Activated naive CD4-positive, alpha-beta T cell treated with anti-CD3 and anti-CD28 coated beads, Interleukin-2, amount 50 U/mL, for 72 hours (primary cell): ENCODE data around the gene TEX51. TPM values are rescaled to one million over a fixed set of nuclear protein-coding genes. Genes with fewer than 3 reads are reported as not detected.

ENCODE experiments used
- ATAC-seq, 2 donors: fragments of 150-1000 bp; cut with Tn5 transposase; 2 replicates each; pipeline ENCODE4 v1.10.0; 2021; ENCODE audit warnings: mild to moderate bottlenecking in 2 of 2, moderate library complexity in 2 of 2
- DNase-seq, 2 donors: peaks; one replicate each; pipeline ENCODE4 v3.0.0; 2021 to 2022; ENCODE audit warnings: low spot score in 2 of 2
- H3K27ac Mint-ChIP-seq, 2 donors: one replicate each; pipeline ENCODE4 v1.8.0; 2022; ENCODE audit warnings: mild to moderate bottlenecking in 2 of 2, mixed read lengths in 2 of 2
- H3K36me3 Mint-ChIP-seq, 2 donors: one replicate each; pipeline ENCODE4 v1.8.0; 2022; ENCODE audit warnings: mixed read lengths in 2 of 2
- H3K9me3 Mint-ChIP-seq, 2 donors: one replicate each; pipeline ENCODE4 v1.8.0; 2022; ENCODE audit warnings: mixed read lengths in 2 of 2
- total RNA-seq, 2 donors: library from RNA; stranded (reverse); gene quantifications; one replicate each; pipeline ENCODE4 v1.2.3, GENCODE V29; 2022

TEX51 gene
- not detected for total RNA-seq

GRCh38 chr2:126898636-126899035, at the start of gene TEX51:
Gene TEX51 (plus strand): TSS chr2:126898890. CDS start chr2:126898919, 29 bp downstream.
- Mint-ChIP-seq H3K27ac (no peak within 1 kb of the TSS), H3K36me3 (no peaks in the 10 kb centered on the region), H3K9me3 (peaks cover 0 to 5% of the 10 kb centered on the region in 2 donors)
- DNase-seq (peak in 1 of 2 donors; percentile 14), ATAC-seq (no peak)

GRCh38 chr2:126849054-126849453, 49.6 kb upstream of the TEX51 start:
- Mint-ChIP-seq H3K27ac (no peak overlapping the region), H3K9me3 (peaks cover 0 to 4% of the 10 kb centered on the region in 2 donors), H3K36me3 (no peaks in the 10 kb centered on the region)
- no peak for ATAC-seq
- no peak for DNase-seq

- peaks cover 0 to 4% of the 10 kb centered on the region in 2 donors for H3K9me3 Mint-ChIP-seq
- ATAC-seq = no peak
- H3K36me3 Mint-ChIP-seq = no peaks in the 10 kb centered on the region
- H3K27ac Mint-ChIP-seq = no peak overlapping the region
- DNase-seq = no peak
Observed at GRCh38 chr2:126849486-126849885, 49.2 kb upstream of the TEX51 start.

GRCh38 chr2:126849991-126850535, 48.6 kb upstream of the TEX51 start:
- H3K27ac Mint-ChIP-seq = no peak overlapping the region
- DNase-seq = no peak
- H3K36me3 Mint-ChIP-seq = no peaks in the 10 kb centered on the region
- H3K9me3 Mint-ChIP-seq = peaks cover 0 to 4% of the 10 kb centered on the region in 2 donors
- no peak for ATAC-seq

DNA sequence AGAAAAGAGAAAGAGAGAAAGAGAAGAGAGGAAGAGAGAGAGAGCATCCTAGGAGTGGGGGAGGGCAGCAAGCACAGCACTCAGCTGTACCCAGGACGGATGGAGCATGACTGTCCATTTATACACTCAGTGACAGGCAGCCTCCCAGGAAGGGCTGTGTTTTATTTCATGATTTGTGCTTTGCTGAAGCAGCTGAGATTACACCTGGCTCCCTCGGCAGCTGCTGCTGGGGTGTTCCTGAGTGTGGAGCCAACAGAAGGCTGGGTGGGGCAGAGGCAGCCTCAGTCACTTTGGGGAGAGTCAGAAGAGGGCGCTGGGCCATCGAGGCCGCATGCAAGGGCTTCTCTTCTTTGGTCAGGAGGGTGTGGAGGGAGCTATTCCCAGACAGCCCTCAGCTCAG, 47.8 kb upstream of the TEX51 start:
- H3K36me3 Mint-ChIP-seq = no peaks in the 10 kb centered on the region
- no peak overlapping the region for H3K27ac Mint-ChIP-seq
- H3K9me3 Mint-ChIP-seq = peaks cover 0 to 4% of the 10 kb centered on the region in 2 donors
- DNase-seq (no peak), ATAC-seq (no peak)

- Mint-ChIP-seq H3K36me3 (no peaks in the 10 kb centered on the region), H3K27ac (no peak overlapping the region), H3K9me3 (peaks cover 0 to 4% of the 10 kb centered on the region in 2 donors)
- ATAC-seq (no peak), DNase-seq (no peak)
Observed at GRCh38 chr2:126851756-126852155, 46.9 kb upstream of the TEX51 start.

GRCh38 chr2:126852361-126852760, 46.3 kb upstream of the TEX51 start:
- no peak for DNase-seq
- no peaks in the 10 kb centered on the region for H3K36me3 Mint-ChIP-seq
- ATAC-seq = no peak
- H3K27ac Mint-ChIP-seq = no peak overlapping the region
- peaks cover 0 to 4% of the 10 kb centered on the region in 2 donors for H3K9me3 Mint-ChIP-seq

DNA sequence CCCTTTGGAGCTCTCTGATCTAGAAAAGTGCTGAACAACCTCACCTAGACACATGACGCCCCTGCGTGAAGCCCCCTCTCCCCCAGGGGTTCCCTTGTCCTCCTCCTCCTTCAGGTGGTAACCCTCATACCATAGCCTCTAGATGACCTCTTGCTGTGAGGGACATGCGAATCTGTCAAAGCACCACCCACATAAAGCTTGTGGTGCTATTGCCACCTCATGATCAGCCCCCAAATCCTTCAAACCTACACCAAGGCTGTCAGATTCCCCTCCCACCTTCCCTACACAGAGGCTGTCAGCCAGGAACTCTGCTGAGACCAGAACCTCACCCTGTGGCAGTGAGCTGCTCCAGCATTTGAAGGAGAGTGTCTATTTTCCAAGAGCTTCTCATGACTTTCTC, 43.1 kb upstream of the TEX51 start:
- DNase-seq = no peak
- no peak for ATAC-seq
- Mint-ChIP-seq H3K36me3 (no peaks in the 10 kb centered on the region), H3K9me3 (peaks cover 0 to 4% of the 10 kb centered on the region in 2 donors), H3K27ac (no peak overlapping the region)

DNA sequence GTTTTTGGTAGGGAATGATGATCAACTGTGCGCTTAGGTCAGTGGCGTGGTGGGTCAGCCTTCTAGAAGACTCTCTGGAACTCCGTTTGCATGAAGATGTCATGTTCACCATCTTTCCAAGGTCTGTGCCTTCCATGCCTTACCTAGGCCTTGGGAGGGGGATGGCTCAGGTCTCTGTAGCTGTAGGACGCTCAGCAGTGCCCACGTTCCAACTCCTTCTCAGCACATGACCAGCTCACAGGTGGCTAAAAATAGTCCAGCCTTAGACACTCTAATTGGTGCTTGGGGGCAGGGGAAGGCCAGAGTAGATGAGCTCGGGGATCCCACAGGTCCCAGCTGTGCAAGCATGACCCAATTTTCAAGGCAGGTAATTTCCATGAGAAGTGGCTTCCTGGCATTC, 42.3 kb upstream of the TEX51 start:
- no peak for ATAC-seq
- no peak for DNase-seq
- Mint-ChIP-seq H3K9me3 (peaks cover 0 to 4% of the 10 kb centered on the region in 2 donors), H3K27ac (no peak overlapping the region), H3K36me3 (no peaks in the 10 kb centered on the region)

- no peak for ATAC-seq
- Mint-ChIP-seq H3K27ac (no peak overlapping the region), H3K36me3 (no peaks in the 10 kb centered on the region), H3K9me3 (no peaks in the 10 kb centered on the region)
- no peak for DNase-seq
Observed at GRCh38 chr2:126857502-126857901, 41.2 kb upstream of the TEX51 start.

DNA sequence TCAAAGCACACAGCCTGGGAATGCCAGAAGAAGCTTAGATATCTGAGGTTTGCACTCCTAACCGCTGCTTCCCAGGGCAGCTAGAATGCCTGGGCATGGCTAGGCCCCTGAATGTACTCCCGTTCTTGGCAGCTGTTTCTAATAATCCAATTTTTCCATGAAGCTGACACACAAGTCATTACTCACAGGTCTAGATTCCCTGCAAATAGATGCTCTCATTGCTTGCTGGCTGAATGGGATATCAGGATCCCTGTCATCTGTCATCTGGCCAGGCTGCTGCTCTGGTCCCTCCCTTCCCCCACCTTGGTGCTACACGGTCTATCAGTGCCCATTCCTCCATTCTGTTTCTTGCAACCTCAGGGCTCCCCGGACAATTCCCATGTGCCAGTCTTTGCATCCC, 40.7 kb upstream of the TEX51 start:
- no peak for DNase-seq
- no peak overlapping the region for H3K27ac Mint-ChIP-seq
- H3K36me3 Mint-ChIP-seq = no peaks in the 10 kb centered on the region

DNA sequence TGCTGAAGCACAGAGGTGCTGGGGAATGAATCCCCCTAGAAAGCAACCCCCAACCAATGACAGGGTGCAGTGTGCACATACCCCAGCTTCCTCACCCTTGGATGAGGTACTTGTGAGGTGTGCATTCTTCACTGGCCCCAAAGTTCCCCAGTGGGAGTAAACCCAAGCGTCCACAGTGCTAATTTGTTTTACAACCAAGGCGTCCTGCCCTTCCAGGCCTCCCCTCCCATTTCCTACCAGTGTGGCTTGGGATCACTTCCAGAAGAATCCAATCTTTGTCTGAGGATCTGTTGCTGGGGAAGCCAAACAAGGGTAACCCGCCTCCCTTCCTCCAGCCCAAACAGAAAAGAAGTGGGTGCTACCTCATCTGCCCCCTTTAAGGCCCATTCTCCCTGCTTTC, 40.3 kb upstream of the TEX51 start:
- DNase-seq (no peak), ATAC-seq (no peak)
- Mint-ChIP-seq H3K36me3 (no peaks in the 10 kb centered on the region), H3K27ac (no peak overlapping the region), H3K9me3 (no peaks in the 10 kb centered on the region)

More for the DNA sequence above, 40.7 kb upstream of the TEX51 start:
- no peak for ATAC-seq
- H3K9me3 Mint-ChIP-seq = no peaks in the 10 kb centered on the region

- DNase-seq (no peak), ATAC-seq (no peak)
- H3K27ac Mint-ChIP-seq = no peak overlapping the region
- H3K9me3 Mint-ChIP-seq = no peaks in the 10 kb centered on the region
- H3K36me3 Mint-ChIP-seq = no peaks in the 10 kb centered on the region
Observed at GRCh38 chr2:126858991-126859390, 39.7 kb upstream of the TEX51 start.

DNA sequence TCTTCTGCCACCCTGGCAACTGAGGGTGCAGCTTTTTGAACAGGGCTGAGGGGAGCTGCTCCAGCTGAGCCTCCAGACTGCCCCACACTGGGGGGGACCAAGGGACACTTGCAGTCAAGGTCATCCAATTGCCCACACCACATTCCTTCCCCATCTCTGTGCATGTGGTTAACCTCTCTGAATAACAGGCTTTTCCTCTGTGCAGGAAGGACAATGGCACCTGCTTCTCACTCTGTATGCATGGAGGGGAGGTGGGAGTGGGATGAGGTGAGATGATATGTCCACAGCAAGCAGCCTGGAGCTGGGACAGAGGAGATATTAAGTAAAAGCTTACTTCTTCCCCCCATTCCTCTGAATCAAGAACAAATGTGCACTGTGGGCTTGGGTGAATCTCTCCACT, 39.1 kb upstream of the TEX51 start:
- Mint-ChIP-seq H3K9me3 (no peaks in the 10 kb centered on the region), H3K27ac (no peak overlapping the region), H3K36me3 (no peaks in the 10 kb centered on the region)
- DNase-seq (no peak), ATAC-seq (no peak)

GRCh38 chr2:126860385-126860784, 38.3 kb upstream of the TEX51 start:
- Mint-ChIP-seq H3K9me3 (no peaks in the 10 kb centered on the region), H3K36me3 (no peaks in the 10 kb centered on the region), H3K27ac (no peak overlapping the region)
- ATAC-seq (no peak), DNase-seq (no peak)

DNA sequence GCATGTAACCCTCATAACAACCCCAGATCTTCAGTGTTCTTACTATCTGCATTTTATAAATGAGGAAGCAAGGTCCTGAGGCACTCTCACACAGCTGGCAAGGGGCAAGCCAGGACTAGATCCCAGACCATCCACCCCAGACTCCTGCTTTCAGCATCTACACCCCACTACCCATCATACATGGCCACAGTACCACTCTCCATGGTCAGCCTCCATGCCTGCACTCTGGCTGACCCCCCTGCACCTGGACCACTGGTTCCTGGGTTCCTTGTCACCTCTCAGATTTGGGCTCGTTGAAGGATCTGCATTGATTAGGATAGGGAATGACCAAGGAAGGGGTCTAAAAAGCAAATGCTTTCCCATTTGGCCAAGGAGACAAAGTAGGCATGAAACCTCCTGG, 36.0 kb upstream of the TEX51 start:
- no peaks in the 10 kb centered on the region for H3K9me3 Mint-ChIP-seq
- no peak for DNase-seq
- peaks cover 0 to 4% of the 10 kb centered on the region in 2 donors for H3K36me3 Mint-ChIP-seq
- no peak for ATAC-seq
- no peak overlapping the region for H3K27ac Mint-ChIP-seq

- H3K36me3 Mint-ChIP-seq = peaks cover 0 to 4% of the 10 kb centered on the region in 2 donors
- ATAC-seq (no peak), DNase-seq (no peak)
- no peak overlapping the region for H3K27ac Mint-ChIP-seq
- no peaks in the 10 kb centered on the region for H3K9me3 Mint-ChIP-seq
Observed at GRCh38 chr2:126863336-126864015, 35.2 kb upstream of the TEX51 start.

GRCh38 chr2:126864861-126865260, 33.8 kb upstream of the TEX51 start:
- DNase-seq (no peak), ATAC-seq (no peak)
- Mint-ChIP-seq H3K27ac (no peak overlapping the region), H3K9me3 (peaks cover 0 to 4% of the 10 kb centered on the region in 2 donors), H3K36me3 (peaks cover 0 to 4% of the 10 kb centered on the region in 2 donors)
